Hepatocyte (in vitro differentiated cells): Measurements from ENCODE around the gene MYDGF. TPM values are rescaled to one million over a fixed set of nuclear protein-coding genes. Genes with fewer than 3 reads are reported as not detected.

ENCODE experiments used
- DNase-seq: peaks from one replicate; pipeline ENCODE4 v3.0.0-alpha.2; 2016; ENCODE audit warnings: low spot score
- H2AFZ ChIP-seq: fragments of 200-600 bp; sonication (generic); 2 replicates; pipeline ENCODE4 v1.6.0; 2016; ENCODE audit warnings: antibody characterized with exemption, mild to moderate bottlenecking
- H3K27ac ChIP-seq: fragments of 200-600 bp; sonication (generic); 2 replicates; pipeline ENCODE4 v1.5.1; 2016; ENCODE audit warnings: mild to moderate bottlenecking
- H3K27me3 ChIP-seq: fragments of 200-600 bp; sonication (generic); 2 replicates; pipeline ENCODE4 v1.6.1; 2016
- H3K36me3 ChIP-seq: fragments of 200-600 bp; sonication (generic); replicated peaks from 2 replicates; pipeline ENCODE4 v1.5.1; 2016; ENCODE audit warnings: low read depth; ENCODE audit not compliant: insufficient read depth
- H3K4me1 ChIP-seq: fragments of 200-600 bp; sonication (generic); 2 replicates; pipeline ENCODE4 v1.5.1; 2016; ENCODE audit warnings: mild to moderate bottlenecking, moderate library complexity; ENCODE audit not compliant: insufficient read depth
- H3K4me2 ChIP-seq: fragments of 200-600 bp; sonication (generic); 2 replicates; pipeline ENCODE4 v1.6.0; 2016
- H3K4me3 ChIP-seq: fragments of 200-600 bp; sonication (generic); 2 replicates; pipeline ENCODE4 v1.5.1; 2016; ENCODE audit warnings: mild to moderate bottlenecking
- H3K79me2 ChIP-seq: fragments of 200-600 bp; sonication (generic); 2 replicates; pipeline ENCODE4 v1.6.0; 2017; ENCODE audit warnings: mild to moderate bottlenecking
- H3K9me2 ChIP-seq: fragments of 200-600 bp; sonication (generic); replicated peaks from 2 replicates; pipeline ENCODE4 v1.6.0; 2017; ENCODE audit warnings: mild to moderate bottlenecking; ENCODE audit not compliant: insufficient read depth
- H3K9me3 ChIP-seq: fragments of 200-600 bp; sonication (generic); 2 replicates; pipeline ENCODE4 v1.5.1; 2016; ENCODE audit warnings: low read depth, mild to moderate bottlenecking
- H4K20me1 ChIP-seq: fragments of 200-600 bp; sonication (generic); 2 replicates; pipeline ENCODE4 v1.6.0; 2016; ENCODE audit warnings: mild to moderate bottlenecking; ENCODE audit not compliant: insufficient read depth, poor library complexity, severe bottlenecking
- CTCF ChIP-seq: fragments of 200-600 bp; sonication (generic); IDR thresholded peaks from 2 replicates; pipeline ENCODE4 v1.5.1; 2016; ENCODE audit warnings: antibody characterized with exemption, mild to moderate bottlenecking; ENCODE audit not compliant: poor library complexity
- EZH2 ChIP-seq: fragments of 200-600 bp; sonication (generic); IDR thresholded peaks from 2 replicates; pipeline ENCODE4 v1.6.1; 2016; ENCODE audit warnings: antibody characterized with exemption, mild to moderate bottlenecking, borderline replicate concordance
- EZH2phosphoT487 ChIP-seq: fragments of 200-600 bp; sonication (generic); IDR thresholded peaks from one replicate; pipeline ENCODE4 v1.6.1; 2018; ENCODE audit warnings: antibody characterized with exemption, mild to moderate bottlenecking, low read depth, moderate library complexity; ENCODE audit not compliant: unreplicated experiment, severe bottlenecking
- WGBS: methylation state at CpG from one replicate; pipeline ENCODE4 v1.1.6; 2016; ENCODE audit warnings: low lambda C conversion rate; ENCODE audit errors: missing lambda C conversion rate; 5-methylcytosine and 5-hydroxymethylcytosine counted together
- polyA plus RNA-seq: library from polyadenylated mRNA; unstranded; fragments of >200 nt; fragmentation: Nextera tagmentation; extraction: Ambion mirVana; gene quantifications from 2 replicates; pipeline ENCODE4 v1.2.1, GENCODE V29; 2016
- total RNA-seq: library from RNA; depleted of rRNA; stranded (reverse); fragments of >200 nt; gene quantifications from 2 replicates; pipeline ENCODE4 v1.2.3, GENCODE V29; 2014

MYDGF gene
- total and polyA plus RNA-seq, 2 experiments from 2014 or later, result 158 to 405 TPM

GRCh38 chr19:4688587-4688986, 18.4 kb upstream of the MYDGF start:
- DNase-seq, result no peak
- Histone ChIP-seq H3K36me3 (no peaks in the 10 kb centered on the region), H3K4me2 (no peak overlapping the region), H3K79me2 (no peaks in the 10 kb centered on the region), H2AFZ (no peak overlapping the region), H3K4me1 (no peaks in the 10 kb centered on the region), H3K27me3 (no peaks in the 10 kb centered on the region), H3K9me2 (no peaks in the 10 kb centered on the region), H4K20me1 (no peaks in the 10 kb centered on the region), H3K4me3 (no peak overlapping the region), H3K9me3 (no peaks in the 10 kb centered on the region), H3K27ac (no peak overlapping the region)
- WGBS, result 93% methylated on average over 23 of the region's 26 CpGs
- no peak for TF ChIP-seq EZH2phosphoT487
- no peak for TF ChIP-seq EZH2
- TF ChIP-seq CTCF, result no peak

GRCh38 chr19:4687396-4687795, 17.3 kb upstream of the MYDGF start:
- Histone ChIP-seq H3K4me2 (no peak overlapping the region), H3K9me2 (no peaks in the 10 kb centered on the region), H4K20me1 (no peaks in the 10 kb centered on the region), H3K27ac (no peak overlapping the region), H3K4me1 (no peaks in the 10 kb centered on the region), H3K27me3 (no peaks in the 10 kb centered on the region), H2AFZ (no peak overlapping the region), H3K9me3 (no peaks in the 10 kb centered on the region), H3K36me3 (no peaks in the 10 kb centered on the region), H3K79me2 (no peaks in the 10 kb centered on the region), H3K4me3 (no peak overlapping the region)
- DNase-seq, result no peak
- TF ChIP-seq CTCF, result no peak
- no peak for TF ChIP-seq EZH2
- TF ChIP-seq EZH2phosphoT487, result no peak
- WGBS, result 86% methylated on average over 11 of the region's 11 CpGs

- H3K27ac ChIP-seq, result no peak overlapping the region
- no peaks in the 10 kb centered on the region for H3K4me1 ChIP-seq
- H3K4me2 ChIP-seq, result no peak overlapping the region
- TF ChIP-seq EZH2, result no peak
- no peak for TF ChIP-seq EZH2phosphoT487
- TF ChIP-seq CTCF, result no peak
- DNase-seq, result no peak
- no peaks in the 10 kb centered on the region for H3K9me3 ChIP-seq
- H4K20me1 ChIP-seq, result no peaks in the 10 kb centered on the region
- no peak overlapping the region for H3K4me3 ChIP-seq
- H3K9me2 ChIP-seq, result no peaks in the 10 kb centered on the region
- H3K36me3 ChIP-seq, result no peaks in the 10 kb centered on the region
- WGBS, result 98% methylated on average over 10 of the region's 10 CpGs
- no peak overlapping the region for H2AFZ ChIP-seq
- H3K79me2 ChIP-seq, result no peaks in the 10 kb centered on the region
- H3K27me3 ChIP-seq, result no peaks in the 10 kb centered on the region
Observed at GRCh38 chr19:4686700-4687099, 16.6 kb upstream of the MYDGF start.

DNA sequence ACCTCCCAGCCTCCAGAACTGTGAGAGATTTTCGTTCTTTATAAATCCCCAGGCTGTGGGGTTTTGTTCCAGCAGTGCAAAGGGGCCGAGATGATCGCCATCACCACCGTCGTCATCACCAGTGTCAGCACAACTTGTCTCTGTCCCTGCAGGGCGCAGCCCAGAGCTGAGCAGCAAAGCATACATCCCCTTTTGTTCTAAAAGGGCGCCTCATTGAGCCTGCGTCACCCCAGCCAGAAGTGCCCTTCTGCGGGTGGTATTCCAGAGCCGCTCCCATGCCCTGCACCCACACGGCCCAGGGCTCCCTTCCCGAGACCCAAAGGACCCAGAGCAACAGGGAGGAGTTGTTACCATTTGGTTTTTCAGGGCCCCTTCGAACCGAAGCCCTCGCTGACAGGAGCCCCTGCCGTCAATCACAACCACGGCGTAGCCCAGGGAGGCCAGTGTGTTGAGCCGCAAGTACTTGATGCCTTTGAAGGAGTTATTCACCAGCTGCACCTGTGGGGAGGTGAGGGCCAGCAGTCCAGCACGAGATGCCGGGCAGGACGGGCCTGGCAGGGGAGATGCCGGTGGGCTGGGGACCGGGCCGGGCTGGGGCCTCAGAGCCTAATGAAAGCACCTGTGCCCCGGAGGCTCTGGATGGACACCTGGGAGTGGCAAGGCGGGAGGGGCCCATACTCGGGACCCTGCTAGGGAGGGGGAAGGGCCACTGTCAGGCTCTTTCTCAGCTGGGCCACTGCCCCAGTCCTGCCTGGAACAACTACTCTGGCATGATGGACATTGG, 14.4 kb upstream of the MYDGF start:
- Histone ChIP-seq H3K9me3 (no peaks in the 10 kb centered on the region), H3K9me2 (no peaks in the 10 kb centered on the region), H3K36me3 (no peaks in the 10 kb centered on the region), H3K27ac (no peak overlapping the region), H3K79me2 (no peaks in the 10 kb centered on the region), H3K4me3 (no peak overlapping the region), H2AFZ (no peak overlapping the region), H3K4me1 (no peaks in the 10 kb centered on the region), H4K20me1 (no peaks in the 10 kb centered on the region), H3K4me2 (no peak overlapping the region), H3K27me3 (no peaks in the 10 kb centered on the region)
- WGBS, result 95% methylated on average over 26 of the region's 28 CpGs
- TF ChIP-seq EZH2phosphoT487 (no peak), EZH2 (no peak), CTCF (no peak)
- no peak for DNase-seq
